Measurements from ENCODE around the gene AKIP1. TPM values are rescaled to one million over a fixed set of nuclear protein-coding genes. Genes with fewer than 3 reads are reported as not detected.

Gene AKIP1
- total RNA-seq, 1 experiment from 2014 or later, result 30.3 TPM

GRCh38 chr11:8867035-8867434, 44.0 kb upstream of the AKIP1 start:
- intact Hi-C loops (cut with micrococcal nuclease), result no loop called here
- RAD21 ChIA-PET (ENCODE audit: low non-redundant PET in 1 of 2, low total read pairs in 2 of 2, uncharacterized antibody in 2 of 2, unreplicated experiment in 2 of 2), result no interaction called here
- no TSS peak for BruUV-seq (replicated peaks)
- Histone ChIP-seq H3K79me2 (ENCODE audit: insufficient read depth, low read length) (no peaks in the 10 kb centered on the region), H2AFZ (ENCODE audit: low read depth, low read length, poor library complexity, severe bottlenecking) (no peak overlapping the region), H4K20me1 (ENCODE audit: insufficient read depth) (no peaks in the 10 kb centered on the region), H3K36me3 (ENCODE audit: control insufficient read depth in 1 of 2, insufficient read depth in 2 of 2, low read length in 2 of 2) (no peaks in the 10 kb centered on the region), H3K9me3 (ENCODE audit: control insufficient read depth in 1 of 2, insufficient read depth in 1 of 2, low read depth in 1 of 2, low read length in 2 of 2) (no peaks in the 10 kb centered on the region), H3K9ac (ENCODE audit: low read length) (no peak overlapping the region), H3K4me1 (ENCODE audit: control insufficient read depth in 1 of 2, insufficient read depth in 2 of 2, low read length in 2 of 2) (peaks cover 8 to 24% of the 10 kb centered on the region in 2 experiments), H3K4me2 (ENCODE audit: low read length) (no peak overlapping the region), H3K4me3 (replicated peaks in 1 of 2; ENCODE audit: low read depth in 1 of 2, low read length in 2 of 2) (no peak overlapping the region), H3K9me2 (ENCODE audit: insufficient read depth) (no peaks in the 10 kb centered on the region), H3K27me3 (ENCODE audit: insufficient read depth, low read length) (no peaks in the 10 kb centered on the region), H3K27ac (ENCODE audit: low read depth, low read length) (no peak overlapping the region)
- TF ChIP-seq CBX3 (IDR thresholded peaks at IDR 0.05; ENCODE audit: low read depth) (no peak), POLR2A (IDR thresholded peaks at IDR 0.05; ENCODE audit: borderline replicate concordance, extremely low read depth, insufficient read depth, insufficient read length) (no peak), EZH2 (IDR thresholded peaks at IDR 0.05) (no peak), SP1 (IDR thresholded peaks at IDR 0.05; ENCODE audit: low read depth) (no peak), POLR2AphosphoS5 (IDR thresholded peaks at IDR 0.05; ENCODE audit: low read depth, low read length) (no peak), CEBPB (IDR thresholded peaks at IDR 0.05; ENCODE audit: low read depth) (no peak), SRF (IDR thresholded peaks at IDR 0.05; ENCODE audit: low read depth) (no peak), ZFX (IDR thresholded peaks at IDR 0.05) (no peak)
- TF ChIP-seq, protein P1, sequence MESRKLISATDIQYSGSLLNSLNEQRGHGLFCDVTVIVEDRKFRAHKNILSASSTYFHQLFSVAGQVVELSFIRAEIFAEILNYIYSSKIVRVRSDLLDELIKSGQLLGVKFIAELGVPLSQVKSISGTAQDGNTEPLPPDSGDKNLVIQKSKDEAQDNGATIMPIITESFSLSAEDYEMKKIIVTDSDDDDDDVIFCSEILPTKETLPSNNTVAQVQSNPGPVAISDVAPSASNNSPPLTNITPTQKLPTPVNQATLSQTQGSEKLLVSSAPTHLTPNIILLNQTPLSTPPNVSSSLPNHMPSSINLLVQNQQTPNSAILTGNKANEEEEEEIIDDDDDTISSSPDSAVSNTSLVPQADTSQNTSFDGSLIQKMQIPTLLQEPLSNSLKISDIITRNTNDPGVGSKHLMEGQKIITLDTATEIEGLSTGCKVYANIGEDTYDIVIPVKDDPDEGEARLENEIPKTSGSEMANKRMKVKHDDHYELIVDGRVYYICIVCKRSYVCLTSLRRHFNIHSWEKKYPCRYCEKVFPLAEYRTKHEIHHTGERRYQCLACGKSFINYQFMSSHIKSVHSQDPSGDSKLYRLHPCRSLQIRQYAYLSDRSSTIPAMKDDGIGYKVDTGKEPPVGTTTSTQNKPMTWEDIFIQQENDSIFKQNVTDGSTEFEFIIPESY (IDR thresholded peaks at IDR 0.05; ENCODE audit: extremely low read depth, insufficient replicate concordance, low read length), result no peak
- TF ChIP-seq, protein P2, sequence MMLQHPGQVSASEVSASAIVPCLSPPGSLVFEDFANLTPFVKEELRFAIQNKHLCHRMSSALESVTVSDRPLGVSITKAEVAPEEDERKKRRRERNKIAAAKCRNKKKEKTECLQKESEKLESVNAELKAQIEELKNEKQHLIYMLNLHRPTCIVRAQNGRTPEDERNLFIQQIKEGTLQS (IDR thresholded peaks at IDR 0.05), result no peak
- TF ChIP-seq, protein P3, sequence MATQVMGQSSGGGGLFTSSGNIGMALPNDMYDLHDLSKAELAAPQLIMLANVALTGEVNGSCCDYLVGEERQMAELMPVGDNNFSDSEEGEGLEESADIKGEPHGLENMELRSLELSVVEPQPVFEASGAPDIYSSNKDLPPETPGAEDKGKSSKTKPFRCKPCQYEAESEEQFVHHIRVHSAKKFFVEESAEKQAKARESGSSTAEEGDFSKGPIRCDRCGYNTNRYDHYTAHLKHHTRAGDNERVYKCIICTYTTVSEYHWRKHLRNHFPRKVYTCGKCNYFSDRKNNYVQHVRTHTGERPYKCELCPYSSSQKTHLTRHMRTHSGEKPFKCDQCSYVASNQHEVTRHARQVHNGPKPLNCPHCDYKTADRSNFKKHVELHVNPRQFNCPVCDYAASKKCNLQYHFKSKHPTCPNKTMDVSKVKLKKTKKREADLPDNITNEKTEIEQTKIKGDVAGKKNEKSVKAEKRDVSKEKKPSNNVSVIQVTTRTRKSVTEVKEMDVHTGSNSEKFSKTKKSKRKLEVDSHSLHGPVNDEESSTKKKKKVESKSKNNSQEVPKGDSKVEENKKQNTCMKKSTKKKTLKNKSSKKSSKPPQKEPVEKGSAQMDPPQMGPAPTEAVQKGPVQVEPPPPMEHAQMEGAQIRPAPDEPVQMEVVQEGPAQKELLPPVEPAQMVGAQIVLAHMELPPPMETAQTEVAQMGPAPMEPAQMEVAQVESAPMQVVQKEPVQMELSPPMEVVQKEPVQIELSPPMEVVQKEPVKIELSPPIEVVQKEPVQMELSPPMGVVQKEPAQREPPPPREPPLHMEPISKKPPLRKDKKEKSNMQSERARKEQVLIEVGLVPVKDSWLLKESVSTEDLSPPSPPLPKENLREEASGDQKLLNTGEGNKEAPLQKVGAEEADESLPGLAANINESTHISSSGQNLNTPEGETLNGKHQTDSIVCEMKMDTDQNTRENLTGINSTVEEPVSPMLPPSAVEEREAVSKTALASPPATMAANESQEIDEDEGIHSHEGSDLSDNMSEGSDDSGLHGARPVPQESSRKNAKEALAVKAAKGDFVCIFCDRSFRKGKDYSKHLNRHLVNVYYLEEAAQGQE (IDR thresholded peaks at IDR 0.05; ENCODE audit: low read depth), result no peak
- DNase-seq (ENCODE audit: low read depth, low spot score), result no peak
- CTCF ChIA-PET, result no interaction called here
- POLR2A ChIA-PET, result no interaction called here
- ATAC-seq, result no peak
